HG03139 (cell line): ENCODE data around the gene ABCA2.

ENCODE experiments used
- ATAC-seq: cut with Tn5 transposase; IDR thresholded peaks from one replicate; pipeline ENCODE4 v1.9.1; 2021; ENCODE audit not compliant: unreplicated experiment

Gene ABCA2

DNA sequence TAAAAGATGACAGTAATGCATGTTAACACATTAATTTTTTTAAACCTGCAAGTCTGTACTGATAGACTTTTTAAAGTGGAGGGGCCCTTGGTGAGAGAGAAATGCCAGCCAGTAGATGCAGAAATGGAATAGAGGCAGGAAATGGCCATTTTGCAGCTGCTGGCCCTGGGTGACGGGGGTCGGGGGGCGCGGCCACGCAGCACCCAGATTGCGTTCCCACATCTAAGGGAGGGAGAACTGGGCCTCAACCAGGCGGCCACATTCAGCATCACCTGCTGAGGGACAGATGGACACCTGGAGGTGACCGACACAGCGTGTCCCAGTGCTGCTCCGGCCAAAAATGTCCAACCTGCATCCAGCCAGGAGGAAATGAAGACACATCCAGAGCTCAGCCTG is 25.4 kb downstream of the ABCA2 start:
- no peak for ATAC-seq

DNA sequence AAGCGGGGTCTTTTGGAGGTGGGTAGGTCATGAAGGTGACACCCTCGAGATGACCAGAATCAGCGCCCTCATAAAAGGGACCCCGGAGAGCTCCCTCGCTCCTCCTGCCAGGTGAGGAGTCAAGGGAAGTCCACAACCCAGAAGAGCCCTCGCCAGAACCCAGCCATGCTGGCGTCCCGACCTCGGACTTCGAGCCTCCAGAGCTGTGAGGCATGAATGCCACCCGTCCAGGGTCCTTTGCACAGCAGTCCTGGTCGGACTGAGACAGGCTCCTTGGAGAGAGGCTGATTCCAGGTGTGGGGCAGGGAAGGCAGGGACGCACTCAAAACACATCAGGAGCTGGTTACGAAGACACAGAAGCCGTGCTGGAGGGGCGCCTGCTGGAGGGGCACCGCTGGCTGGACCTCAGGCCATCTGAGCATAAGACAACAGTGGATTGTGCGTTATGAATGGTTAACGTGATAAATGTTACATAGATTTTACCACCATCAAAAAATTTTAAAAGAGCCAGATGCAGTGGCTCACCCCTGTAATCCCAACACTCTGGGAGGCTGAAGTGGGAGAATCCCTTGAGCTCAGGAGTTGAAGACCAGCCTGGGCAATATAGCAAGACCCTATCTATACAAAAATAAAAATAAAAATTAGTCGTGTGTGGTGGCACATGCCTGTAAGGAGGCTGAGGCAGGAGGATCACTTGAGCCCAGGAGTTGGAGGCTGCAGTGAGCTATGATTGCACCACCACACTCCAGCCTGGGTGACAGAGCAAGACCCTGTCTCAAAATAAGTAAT is 26.0 kb downstream of the ABCA2 start:
- ATAC-seq = no peak

DNA sequence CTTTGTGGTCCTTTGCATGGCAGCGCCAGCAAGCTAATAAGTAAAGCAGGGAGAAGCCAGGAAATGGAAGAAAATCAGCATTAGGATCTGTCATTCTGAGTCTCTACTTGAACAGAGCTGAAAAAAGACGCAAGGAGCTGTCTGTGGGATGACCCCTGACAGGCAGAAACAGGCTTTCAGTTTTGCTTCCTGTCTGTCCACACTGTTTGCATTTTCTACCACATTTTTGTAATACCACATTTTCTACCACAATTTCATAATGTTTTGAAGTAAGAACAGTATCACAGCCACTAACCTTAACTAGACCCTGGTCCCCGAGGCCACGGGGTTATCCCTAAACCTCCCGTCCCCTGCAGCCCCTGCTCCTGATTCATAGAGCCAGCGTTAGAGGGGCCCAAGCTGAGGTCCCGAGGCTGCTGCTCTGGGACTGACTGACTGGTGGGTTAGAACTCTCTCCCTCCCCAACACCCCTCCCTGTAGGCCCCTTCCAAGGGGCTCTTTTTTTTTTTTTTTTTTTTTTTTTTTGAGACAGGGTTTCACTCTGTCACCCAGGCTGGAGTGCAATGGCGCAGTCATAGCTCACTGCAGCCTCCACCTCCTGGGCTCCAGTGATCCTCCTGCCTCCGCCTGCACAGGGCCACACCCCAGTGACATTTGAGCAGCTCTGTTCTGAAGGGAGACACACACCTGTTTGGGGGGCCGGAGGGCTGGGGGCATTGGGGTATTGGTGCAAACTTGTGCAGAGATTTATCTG is 27.7 kb downstream of the ABCA2 start:
- ATAC-seq = peak; percentile 51

DNA sequence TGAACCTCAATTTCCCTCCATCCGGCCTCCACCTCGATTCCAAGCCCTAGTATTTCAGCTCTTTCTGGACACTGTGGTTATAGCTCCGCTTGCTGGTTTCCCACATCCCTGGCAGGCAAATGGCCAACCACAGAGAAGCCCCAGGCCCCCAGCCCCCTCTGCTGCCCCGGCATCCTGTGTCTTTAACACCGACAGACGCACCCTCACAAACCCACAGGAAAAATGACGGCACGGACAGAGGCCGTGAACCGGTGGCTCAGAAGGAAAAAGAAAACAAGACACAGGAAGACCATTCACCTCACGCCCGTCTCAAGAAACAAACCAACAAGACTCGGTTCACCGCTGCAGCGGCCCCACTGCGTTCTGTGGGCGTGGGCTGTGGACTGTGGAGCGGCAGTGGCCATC is 30.2 kb downstream of the ABCA2 start:
- ATAC-seq = no peak

DNA sequence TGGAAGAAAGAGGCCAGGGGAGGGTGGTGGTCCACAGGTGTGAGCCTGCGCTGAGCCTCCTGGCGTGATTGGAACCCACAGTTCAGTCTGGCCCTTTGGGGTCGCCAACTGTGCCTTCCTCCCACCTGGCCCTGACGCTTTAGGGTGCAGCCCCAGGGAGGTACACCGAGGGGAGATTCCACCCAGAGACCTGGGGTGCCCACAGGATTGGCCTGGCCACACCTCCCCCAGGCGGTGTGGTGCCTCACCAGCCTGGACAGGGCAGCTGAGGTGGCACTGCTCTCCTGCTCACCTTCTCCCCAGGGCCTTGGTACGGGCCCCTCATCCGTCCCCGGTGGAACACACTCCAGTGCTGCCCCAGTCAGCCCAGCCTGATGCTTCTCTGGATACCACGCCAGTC is 30.7 kb downstream of the ABCA2 start:
- ATAC-seq = no peak

DNA sequence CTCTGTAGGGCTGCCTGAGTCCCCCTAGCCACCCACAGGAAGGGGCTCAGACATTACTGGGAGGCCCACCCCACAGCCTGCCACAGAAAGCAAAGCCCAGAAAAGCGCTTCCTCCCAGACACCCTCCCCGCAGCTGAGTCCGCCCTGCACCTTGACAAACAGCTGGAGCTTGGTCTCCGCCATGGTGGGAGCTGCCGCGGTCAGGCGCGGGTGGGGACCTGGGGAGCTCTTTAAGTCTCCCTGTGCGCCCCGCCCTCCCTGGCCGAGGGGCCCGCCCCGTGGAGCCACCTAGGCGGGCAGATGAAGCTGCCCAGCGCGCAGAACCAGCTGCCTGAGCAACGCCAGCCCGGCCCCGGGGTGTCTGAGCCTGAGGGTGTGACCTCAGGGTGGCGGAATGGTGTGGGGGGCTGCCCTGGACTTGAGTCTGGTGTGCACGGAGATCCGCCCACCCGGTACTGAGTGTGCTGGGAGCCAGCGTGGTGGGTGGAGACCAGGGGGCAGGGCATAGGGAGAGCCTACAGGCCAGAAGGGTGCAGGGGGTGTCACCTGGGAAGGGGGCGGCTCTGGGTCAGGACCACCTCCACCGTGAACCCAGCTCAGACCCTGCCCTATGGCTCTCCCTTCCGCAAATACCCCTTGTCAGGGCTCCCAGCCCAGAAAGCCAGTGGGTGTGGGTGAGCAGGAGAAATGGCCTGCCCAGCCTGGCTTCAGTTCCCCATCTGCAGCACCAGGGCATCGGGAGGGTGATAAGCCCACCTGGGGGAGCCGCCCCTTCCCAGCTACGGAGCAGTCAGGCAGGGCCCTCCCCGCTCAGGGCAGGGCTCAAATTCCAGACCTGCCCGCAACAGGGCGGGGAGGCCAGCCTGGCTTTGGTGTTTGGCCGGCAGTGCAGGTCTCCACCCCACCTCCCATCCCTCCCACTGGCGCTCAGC is 31.4 kb downstream of the ABCA2 start, which contains the start of gene CLIC3:
Gene CLIC3, minus strand, starts transcription at position 208 of the 932 bp plus-strand sequence. Its CDS starts 25 bp downstream, at position 183.
- no peak for ATAC-seq

DNA sequence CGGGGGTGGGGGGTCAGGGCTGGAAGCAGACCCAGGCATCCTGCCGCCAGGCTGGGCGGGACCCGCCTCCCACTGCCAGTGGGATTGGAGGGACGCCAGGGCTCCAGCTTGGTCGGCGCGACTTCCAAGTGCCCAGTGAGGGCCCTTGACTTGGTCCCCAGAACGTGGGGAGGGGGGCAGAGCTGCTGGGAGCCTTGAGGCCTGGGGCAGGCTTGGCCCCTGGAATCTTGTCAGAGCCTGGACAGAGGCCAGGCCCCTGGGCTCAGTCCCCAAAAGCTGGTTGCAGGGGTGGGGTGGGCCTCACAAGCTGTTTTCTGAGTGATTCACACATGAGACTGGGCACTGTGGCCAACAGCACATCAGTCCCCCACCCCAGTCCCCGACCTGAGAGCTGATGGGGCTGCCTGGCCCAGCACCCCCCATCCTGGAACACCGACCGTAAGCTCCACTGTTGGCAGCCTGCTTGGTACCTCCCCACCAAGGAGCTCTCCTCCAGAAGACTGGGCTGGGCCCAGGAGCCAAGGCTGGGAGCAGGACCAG is 32.2 kb downstream of the ABCA2 start:
- no peak for ATAC-seq

DNA sequence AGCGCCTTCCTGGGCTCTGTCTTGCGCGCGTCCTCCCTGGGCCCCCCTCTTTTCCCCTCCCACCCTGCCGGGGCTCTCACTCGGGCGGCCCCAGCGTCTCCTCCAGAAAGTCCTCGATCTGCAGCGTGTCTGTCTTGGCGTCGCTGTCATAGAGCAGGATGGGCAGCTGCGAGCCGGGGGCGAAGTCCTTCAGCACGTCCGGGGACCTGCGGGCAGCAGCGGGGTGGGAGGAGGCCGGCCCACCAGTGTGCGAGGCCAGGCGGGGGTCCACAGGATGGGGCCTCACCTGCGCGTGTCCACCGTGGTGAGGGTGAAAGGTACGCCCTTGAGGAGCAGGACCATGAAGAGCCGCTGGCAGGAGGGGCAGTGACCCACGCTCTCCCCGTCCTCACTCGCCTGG is 32.7 kb downstream of the ABCA2 start:
- no peak for ATAC-seq

DNA sequence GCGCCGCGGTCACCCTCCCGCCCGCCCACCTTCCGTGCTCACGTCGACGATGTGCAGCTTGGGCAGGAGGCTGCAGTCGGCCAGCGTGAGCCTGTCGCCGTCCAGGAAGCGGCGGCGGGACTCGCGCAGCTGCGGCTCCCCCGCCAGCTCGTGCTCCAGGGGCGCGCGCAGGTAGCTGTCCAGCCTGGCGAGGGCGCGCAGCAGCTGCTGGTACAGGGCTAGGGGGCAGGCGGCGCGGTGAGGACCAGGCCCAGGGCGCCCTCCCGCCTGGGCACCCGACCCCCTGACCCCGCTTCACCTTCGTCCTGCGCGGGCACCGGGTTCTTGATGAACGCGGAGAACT is 33.2 kb downstream of the ABCA2 start:
- no peak for ATAC-seq

DNA sequence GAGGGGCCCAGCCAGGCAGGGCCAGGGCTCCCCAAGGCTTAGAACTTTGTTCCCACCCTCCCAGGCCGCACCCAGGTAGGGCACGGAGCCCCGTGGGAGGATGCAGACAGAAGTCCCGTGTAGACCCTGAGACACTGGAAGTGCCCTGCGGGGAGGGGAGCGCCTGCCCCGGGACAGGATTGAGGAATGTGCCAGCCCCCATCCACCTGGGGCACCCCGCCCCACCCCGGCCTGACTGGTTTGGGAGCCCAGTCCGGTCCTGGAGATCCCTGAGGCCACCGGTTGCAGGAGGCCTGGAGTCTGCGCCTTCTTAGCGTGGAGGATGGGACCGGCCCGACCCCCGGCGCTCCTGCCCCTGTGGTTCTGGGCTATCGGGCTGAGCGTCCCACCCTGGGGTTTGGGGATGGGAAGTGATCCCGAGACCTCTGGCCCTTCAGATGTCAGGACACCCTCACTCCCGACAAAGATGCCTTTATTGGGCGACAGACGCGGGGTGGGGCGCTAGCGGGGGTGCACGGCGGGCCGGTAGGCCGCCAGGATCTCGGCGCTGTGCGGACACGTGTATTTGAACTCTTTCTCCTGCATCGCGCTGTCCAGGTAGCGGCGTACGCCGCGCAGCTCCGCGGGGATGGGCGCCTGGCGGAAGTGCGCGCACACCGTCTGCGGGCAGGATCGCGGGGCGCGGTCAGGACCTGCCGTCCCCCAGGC is 33.7 kb downstream of the ABCA2 start:
- ATAC-seq = no peak

DNA sequence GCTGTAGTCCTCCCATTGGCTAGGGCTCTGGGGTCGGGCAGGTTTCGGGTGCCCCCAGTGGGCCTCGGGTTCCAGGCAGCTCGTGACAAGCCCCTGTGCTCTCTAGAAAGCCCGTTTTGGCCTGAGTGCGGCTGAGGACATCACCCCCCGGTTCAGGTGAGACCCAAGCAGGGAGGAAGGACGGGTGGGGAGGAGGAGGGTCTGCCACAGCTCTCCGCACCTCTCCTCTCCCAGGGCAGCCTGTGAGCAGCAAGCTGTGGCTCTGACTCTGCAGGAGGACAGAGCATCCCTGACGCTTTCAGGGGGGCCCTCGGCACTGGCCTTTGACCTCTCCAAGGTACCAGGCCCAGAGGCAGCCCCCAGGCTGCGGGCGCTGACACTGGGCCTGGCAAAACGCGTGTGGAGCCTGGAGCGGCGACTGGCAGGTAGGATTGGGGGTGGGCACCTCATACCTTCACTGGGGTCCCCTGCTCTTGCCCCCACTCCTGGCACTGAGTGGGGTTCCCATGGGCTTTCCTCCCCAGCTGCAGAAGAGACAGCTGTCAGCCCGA is 35.1 kb downstream of the ABCA2 start:
- ATAC-seq = no peak

DNA sequence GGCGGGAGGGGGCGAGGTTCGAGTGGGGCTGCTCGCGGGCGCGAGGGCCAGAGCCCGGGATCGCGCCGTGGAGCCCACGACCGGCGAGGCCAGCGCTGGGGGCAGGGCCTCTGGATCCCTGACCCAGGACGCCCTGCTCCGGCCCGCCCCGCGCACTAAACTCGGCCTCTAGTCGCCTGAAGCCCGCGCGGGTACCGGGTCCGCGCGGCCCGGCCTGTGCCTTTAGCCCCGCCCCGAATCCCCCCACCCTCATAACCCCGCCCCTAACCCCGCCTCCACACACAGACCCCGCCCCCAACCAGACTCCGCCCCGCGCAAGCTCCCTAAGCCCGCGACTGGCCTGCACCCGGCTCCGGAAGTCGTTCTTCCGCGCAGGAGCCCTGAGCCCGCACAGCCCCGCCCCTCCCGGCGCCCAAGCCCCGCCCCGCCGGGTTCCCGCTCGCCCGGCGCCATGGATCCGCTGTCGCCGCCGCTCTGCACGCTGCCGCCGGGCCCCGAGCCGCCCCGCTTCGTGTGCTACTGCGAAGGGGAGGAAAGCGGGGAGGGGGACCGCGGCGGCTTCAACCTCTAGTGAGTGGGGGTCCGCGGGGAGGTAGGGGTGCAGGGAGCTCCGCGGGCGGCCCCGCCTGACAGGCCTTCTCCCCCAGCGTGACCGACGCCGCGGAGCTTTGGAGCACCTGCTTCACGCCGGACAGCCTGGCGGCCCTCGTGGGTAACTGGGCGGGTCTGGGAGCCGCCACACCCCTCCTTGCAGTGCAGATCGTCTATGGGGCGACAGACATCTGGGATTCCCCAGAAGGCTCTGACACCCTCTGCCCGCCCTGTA is 35.8 kb downstream of the ABCA2 start, which contains the start of gene PAXX:
Gene PAXX, plus strand, starts transcription at position 430 of the 826 bp plus-strand sequence. Its CDS starts 22 bp downstream, at position 452.
- peak; percentile 68 for ATAC-seq

DNA sequence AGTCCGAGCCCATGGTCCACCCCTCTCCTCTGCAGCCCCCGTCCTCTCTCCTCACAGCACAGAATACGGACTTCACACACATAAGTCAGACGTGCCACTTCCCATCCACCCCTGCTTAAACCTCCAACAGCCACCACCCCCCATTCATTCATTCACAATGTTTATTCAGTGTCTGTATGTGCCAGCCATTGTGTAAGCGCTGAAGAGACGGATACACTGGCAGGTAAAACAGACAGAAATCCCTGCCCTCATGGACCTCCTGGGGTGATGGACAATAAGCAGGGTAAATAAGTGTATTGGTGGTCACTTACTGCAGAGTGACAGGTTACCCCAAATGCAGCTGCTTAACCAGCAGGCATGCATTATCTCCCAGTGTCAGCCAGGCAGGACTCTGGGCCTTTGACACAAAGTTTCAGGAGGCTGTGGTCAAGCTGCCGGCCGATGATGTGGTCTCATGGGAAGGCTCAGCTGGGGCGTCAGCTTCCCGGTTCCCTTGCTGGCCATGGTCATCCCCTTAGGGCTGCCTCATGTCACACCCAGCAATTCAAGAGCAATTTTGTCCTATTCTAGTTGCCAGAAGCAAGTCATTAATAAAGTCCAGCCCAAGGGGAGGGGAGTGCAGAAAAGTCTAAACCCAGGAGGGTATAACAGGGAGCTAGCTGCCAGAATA is 37.7 kb downstream of the ABCA2 start:
- no peak for ATAC-seq

DNA sequence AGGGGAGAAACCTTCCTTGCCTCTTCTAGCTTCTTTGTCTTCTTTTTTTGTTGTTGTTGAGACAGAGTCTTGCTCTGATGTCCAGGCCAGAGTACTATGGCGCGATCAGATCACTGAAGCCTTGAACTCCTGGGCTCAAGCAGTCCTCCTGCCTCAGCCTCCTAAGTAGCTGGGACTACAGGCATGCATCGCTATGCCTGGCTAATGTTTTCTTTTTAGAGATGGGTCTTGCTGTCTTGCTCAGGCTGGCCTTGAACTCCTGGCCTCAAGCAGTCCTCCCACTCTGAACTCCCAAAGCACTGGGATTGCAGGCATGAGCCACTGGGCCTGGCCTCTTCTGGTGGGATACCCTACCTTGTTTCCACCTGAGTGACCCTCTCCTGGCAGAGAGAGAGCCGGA is 39.2 kb downstream of the ABCA2 start:
- no peak for ATAC-seq

DNA sequence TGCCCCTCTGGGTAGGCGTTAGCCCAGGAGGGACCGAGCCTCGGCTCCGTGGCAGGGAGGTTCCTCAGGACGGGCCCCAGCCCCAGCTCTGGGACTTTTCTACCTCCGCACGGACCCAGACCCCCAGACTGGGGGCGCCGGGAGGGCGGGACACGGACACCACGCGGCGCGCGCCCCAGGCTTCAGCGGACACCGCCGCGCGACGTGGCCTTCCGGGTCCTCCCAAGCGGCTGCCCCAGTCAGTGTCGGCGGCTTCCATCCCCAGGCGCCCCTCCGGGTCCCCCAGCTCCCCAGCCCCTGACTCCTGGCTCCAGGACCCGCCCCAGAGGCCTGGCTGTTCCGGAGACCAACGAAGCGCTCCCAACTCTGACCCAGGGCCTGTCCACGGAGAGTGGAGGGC is 42.2 kb downstream of the ABCA2 start:
- no peak for ATAC-seq

DNA sequence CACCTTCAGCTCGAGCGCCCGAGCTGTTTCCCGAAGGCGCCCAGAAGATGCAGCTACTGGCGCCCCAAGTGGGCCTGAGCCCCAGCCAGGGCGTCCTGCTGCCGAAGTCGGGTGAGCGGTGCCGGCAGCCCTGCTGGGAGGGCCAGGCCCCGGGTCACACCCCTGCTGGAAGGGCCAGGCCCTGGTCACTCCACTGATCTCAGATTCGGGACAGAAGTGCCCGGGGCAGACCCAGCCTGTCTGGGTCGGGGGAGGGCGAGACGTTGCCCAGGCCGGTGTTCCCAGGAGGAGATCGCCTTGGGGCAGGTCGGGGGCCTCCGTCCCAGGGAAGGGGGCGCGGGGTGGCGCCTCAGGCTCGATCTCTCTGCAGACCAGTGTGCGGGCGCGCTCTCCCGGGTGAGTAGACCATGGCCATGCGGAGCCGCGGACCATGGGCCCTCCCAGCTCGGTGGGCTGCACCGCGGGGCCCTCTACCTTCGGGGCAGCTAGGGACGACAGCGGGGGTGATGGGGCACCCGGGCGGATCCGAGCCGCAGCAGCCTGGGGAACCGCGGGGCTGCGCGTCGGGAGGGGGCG is 42.9 kb downstream of the ABCA2 start:
- no peak for ATAC-seq

DNA sequence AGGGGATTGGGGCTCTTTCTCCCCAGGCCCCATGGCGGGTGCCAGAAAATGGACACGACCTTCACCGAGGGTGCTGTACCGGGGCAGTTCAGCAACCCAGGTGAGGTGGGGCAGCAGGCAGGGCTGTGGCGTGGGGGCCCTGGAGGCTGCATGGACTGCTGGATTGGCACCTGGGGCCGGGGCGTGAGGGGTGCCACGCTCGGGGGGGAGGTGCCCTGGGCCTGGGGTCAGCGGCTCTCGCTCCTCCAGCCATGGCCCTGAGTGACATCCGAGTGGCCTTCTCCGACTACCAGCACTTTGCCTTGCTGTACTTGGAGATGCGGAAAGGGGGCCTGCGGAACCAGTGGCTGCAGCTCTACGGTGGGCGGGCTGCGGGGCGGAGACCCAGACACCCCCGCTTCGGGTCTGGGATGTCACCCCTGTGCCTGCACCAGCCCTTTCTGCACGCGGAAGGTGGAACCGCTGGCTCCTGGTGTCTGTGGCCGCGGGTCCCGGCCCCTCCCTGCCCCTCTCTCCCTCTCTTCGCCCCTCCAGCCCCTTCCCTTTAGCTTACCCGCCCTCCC is 43.5 kb downstream of the ABCA2 start:
- ATAC-seq = no peak
